HCT116 (cell line): ENCODE measurements around the gene SNAP29. TPM values are rescaled to one million over a fixed set of nuclear protein-coding genes. Genes with fewer than 3 reads are reported as not detected.

ENCODE experiments used
- ATAC-seq: fragments of 200-7000 bp; cut with Tn5 transposase; 2 replicates; pipeline ENCODE4 v1.9.1; 2020; ENCODE audit warnings: mild to moderate bottlenecking, moderate library complexity
- BruUV-seq: library from RNA; stranded (reverse); fragments of 400-500 nt; replicated peaks from 2 replicates; lab custom pipeline; 2021; lab: Mats Ljungman, UMichigan
- CTCF ChIA-PET: fragments of 300-600 bp; sonication (Branson Sonifier 250); formaldehyde crosslinking; loops from one replicate; lab custom pipeline; 2021; ENCODE audit warnings: antibody characterized with exemption; lab: Charles Lee
- POLR2A ChIA-PET: fragments of 300-600, 350-600 bp; sonication (Branson Sonifier 250); formaldehyde crosslinking; loops from one replicate; lab custom pipeline; 2021; ENCODE audit warnings: antibody characterized with exemption; lab: Charles Lee
- RAD21 ChIA-PET, 2 experiments: fragments of 300-600 bp; sonication (Branson Sonifier 250); formaldehyde crosslinking; loops; one replicate each; lab custom pipeline; 2023; ENCODE audit warnings: low total read pairs in 2 of 2; ENCODE audit not compliant: uncharacterized antibody in 2 of 2, unreplicated experiment in 2 of 2, low non-redundant PET in 1 of 2; lab: Charles Lee
- DNase-seq: peaks from one replicate; pipeline ENCODE4 v3.0.0-alpha.2; 2010; ENCODE audit warnings: low read depth, low spot score
- H2AFZ ChIP-seq: fragments of 200-600 bp; shearing (Covaris generic), sonication (generic); 2 replicates; pipeline ENCODE4 v1.6.1; 2017; ENCODE audit warnings: low read depth, mixed run types, mixed read lengths, antibody characterized with exemption, low read length; ENCODE audit not compliant: poor library complexity, severe bottlenecking
- H3K27ac ChIP-seq: 2 replicates; pipeline ENCODE4 v1.5.1; 2012; ENCODE audit warnings: low read depth, low read length
- H3K27me3 ChIP-seq: fragments of 200-600 bp; sonication (generic); 2 replicates; pipeline ENCODE4 v1.6.1; 2016; ENCODE audit warnings: mixed run types, low read length, mixed read lengths; ENCODE audit not compliant: insufficient read depth
- H3K36me3 ChIP-seq, 2 experiments: fragments of 200-500 bp in 1 of 2; fragments of 200-600 bp in 1 of 2; sonication (Bioruptor generic) in 1 of 2; sonication (generic) in 1 of 2; 2 replicates each; pipeline versions ENCODE4 v1.5.1 to v1.6.1; 2014 to 2016; ENCODE audit warnings: low read length in 2 of 2, inconsistent platforms in 1 of 2, mixed read lengths in 1 of 2, mixed run types in 1 of 2; ENCODE audit not compliant: insufficient read depth in 2 of 2, control insufficient read depth in 1 of 2
- H3K4me1 ChIP-seq, 2 experiments: fragments of 200-600 bp in 1 of 2; sonication (generic) in 1 of 2; 2 replicates each; pipeline versions ENCODE4 v1.5.1 to v1.6.1; 2012 to 2017; ENCODE audit warnings: low read length in 2 of 2, inconsistent platforms in 1 of 2, mild to moderate bottlenecking in 1 of 2, mixed read lengths in 1 of 2, mixed run types in 1 of 2, moderate library complexity in 1 of 2; ENCODE audit not compliant: insufficient read depth in 2 of 2, control insufficient read depth in 1 of 2
- H3K4me2 ChIP-seq: fragments of 200-600 bp; sonication (generic); 2 replicates; pipeline ENCODE4 v1.6.1; 2017; ENCODE audit warnings: mixed run types, low read length, mixed read lengths
- H3K4me3 ChIP-seq, 2 experiments: fragments of 200-600 bp in 1 of 2; sonication (generic) in 1 of 2; replicated peaks in 1 of 2; 2 replicates each; pipeline ENCODE4 v1.5.1; 2011 to 2016; ENCODE audit warnings: low read length in 2 of 2, control low read depth in 1 of 2, low read depth in 1 of 2, mild to moderate bottlenecking in 1 of 2, mixed read lengths in 1 of 2, mixed run types in 1 of 2
- H3K79me2 ChIP-seq: fragments of 200-600 bp; sonication (generic); 2 replicates; pipeline ENCODE4 v1.6.1; 2017; ENCODE audit warnings: mild to moderate bottlenecking, mixed run types, low read length, moderate library complexity, mixed read lengths; ENCODE audit not compliant: insufficient read depth
- H3K9ac ChIP-seq: fragments of 200-600 bp; sonication (generic); 2 replicates; pipeline ENCODE4 v1.6.1; 2016; ENCODE audit warnings: low read length, mixed read lengths
- H3K9me2 ChIP-seq: fragments of 200-600 bp; sonication (generic), shearing (Covaris generic); 2 replicates; pipeline ENCODE4 v1.6.1; 2017; ENCODE audit warnings: mixed run types, mild to moderate bottlenecking, moderate library complexity; ENCODE audit not compliant: insufficient read depth
- H3K9me3 ChIP-seq, 2 experiments: fragments of 200-500 bp in 1 of 2; fragments of 200-600 bp in 1 of 2; sonication (Bioruptor generic) in 1 of 2; sonication (generic) in 1 of 2; 2 replicates each; pipeline ENCODE4 v1.6.1; 2014 to 2017; ENCODE audit warnings: low read length in 2 of 2, mixed read lengths in 2 of 2, inconsistent platforms in 1 of 2, low read depth in 1 of 2, mild to moderate bottlenecking in 1 of 2, mixed run types in 1 of 2, moderate library complexity in 1 of 2; ENCODE audit not compliant: control insufficient read depth in 1 of 2, insufficient read depth in 1 of 2
- H4K20me1 ChIP-seq: fragments of 200-600 bp; sonication (generic), shearing (Covaris generic); 2 replicates; pipeline ENCODE4 v1.6.1; 2017; ENCODE audit warnings: mixed run types, mild to moderate bottlenecking, moderate library complexity; ENCODE audit not compliant: insufficient read depth
- ATF3 ChIP-seq: IDR thresholded peaks from 2 replicates; pipeline ENCODE4 v1.6.1; 2012
- CBX3 ChIP-seq: IDR thresholded peaks from 2 replicates; pipeline ENCODE4 v1.6.1; 2012; ENCODE audit warnings: low read depth
- CEBPB ChIP-seq: IDR thresholded peaks from 2 replicates; pipeline ENCODE4 v1.6.1; 2012; ENCODE audit warnings: low read depth
- CTCF ChIP-seq, 3 experiments: fragments of 200-600 bp in 1 of 3; sonication (generic) in 1 of 3; IDR thresholded peaks in 2 of 3; conservative IDR thresholded peaks in 1 of 3; 2 replicates each; pipeline ENCODE4 v1.5.1; 2012 to 2017; ENCODE audit warnings: low read depth in 2 of 3, low read length in 2 of 3, antibody characterized with exemption in 1 of 3, borderline replicate concordance in 1 of 3, control low read depth in 1 of 3, mild to moderate bottlenecking in 1 of 3, mixed read lengths in 1 of 3, mixed run types in 1 of 3, moderate library complexity in 1 of 3; ENCODE audit not compliant: insufficient read depth in 1 of 3
- ELF1 ChIP-seq: IDR thresholded peaks from 2 replicates; pipeline ENCODE4 v1.6.1; 2012; ENCODE audit warnings: low read depth, borderline replicate concordance
- EZH2 ChIP-seq: fragments of 200-600 bp; sonication (generic); IDR thresholded peaks from 2 replicates; pipeline ENCODE4 v1.6.1; 2017; ENCODE audit warnings: antibody characterized with exemption, mixed run types
- FOSL1 ChIP-seq: IDR thresholded peaks from 2 replicates; pipeline ENCODE4 v1.6.1; 2012; ENCODE audit warnings: low read depth
- JUND ChIP-seq: IDR thresholded peaks from 2 replicates; pipeline ENCODE4 v1.6.1; 2012
- POLR2A ChIP-seq: IDR thresholded peaks from 2 replicates; pipeline ENCODE4 v1.7.0; 2011; ENCODE audit warnings: borderline replicate concordance; ENCODE audit not compliant: insufficient read depth, insufficient read length; ENCODE audit errors: extremely low read depth
- RAD21 ChIP-seq: IDR thresholded peaks from 2 replicates; pipeline ENCODE4 v1.6.1; 2012; ENCODE audit warnings: low read depth, mild to moderate bottlenecking
- SIN3A ChIP-seq: IDR thresholded peaks from 2 replicates; pipeline ENCODE4 v1.6.1; 2012; ENCODE audit warnings: low read depth
- SP1 ChIP-seq: IDR thresholded peaks from 2 replicates; pipeline ENCODE4 v1.6.1; 2012; ENCODE audit warnings: low read depth
- SRF ChIP-seq: IDR thresholded peaks from 2 replicates; pipeline ENCODE4 v1.6.1; 2012; ENCODE audit warnings: low read depth
- ZBTB33 ChIP-seq: IDR thresholded peaks from 2 replicates; pipeline ENCODE4 v1.6.1; 2011; ENCODE audit warnings: mild to moderate bottlenecking, low read length, moderate library complexity; ENCODE audit not compliant: insufficient replicate concordance; ENCODE audit errors: extremely low read depth
- ZNF274 ChIP-seq: fragments of 200-500 bp; sonication (Bioruptor generic); IDR thresholded peaks from 2 replicates; pipeline ENCODE4 v1.6.1; 2014; ENCODE audit warnings: mild to moderate bottlenecking, low read depth, low read length, inconsistent platforms
- intact Hi-C: fragments of 100-400 bp; cut with micrococcal nuclease; formaldehyde crosslinking; loops from 2 replicates; pipeline ENCODE4 v1.10.0; 2022
- total RNA-seq: library from RNA; stranded (reverse); gene quantifications from one replicate; pipeline ENCODE4 v1.2.1, GENCODE V29; 2021; ENCODE audit not compliant: unreplicated experiment

The SNAP29 gene
- total RNA-seq, 1 experiment from 2014 or later = 27.3 TPM

GRCh38 chr22:20816559-20816958 is 42.2 kb upstream of the SNAP29 start:
- ATAC-seq = no peak
- Histone ChIP-seq H3K4me2 (no peak overlapping the region), H3K9ac (no peak overlapping the region), H3K27ac (no peak overlapping the region), H3K9me3 (no peaks in the 10 kb centered on the region), H2AFZ (no peak overlapping the region), H3K9me2 (no peaks in the 10 kb centered on the region), H3K79me2 (no peaks in the 10 kb centered on the region), H3K36me3 (peaks cover 5 to 9% of the 10 kb centered on the region in 2 experiments; a peak in 1 of 4 replicates), H4K20me1 (no peaks in the 10 kb centered on the region), H3K4me3 (no peak overlapping the region), H3K4me1 (no peaks in the 10 kb centered on the region), H3K27me3 (no peaks in the 10 kb centered on the region)
- TF ChIP-seq CBX3 = no peak
- no peak for TF ChIP-seq ELF1
- TF ChIP-seq FOSL1 = no peak
- TF ChIP-seq JUND = no peak
- TF ChIP-seq ZNF274 = no peak
- TF ChIP-seq SIN3A = no peak
- TF ChIP-seq CEBPB = no peak
- no peak for TF ChIP-seq CTCF (IDR thresholded peaks at IDR 0.05 in 2 of 3, conservative IDR thresholded peaks at IDR 0.05 in 1 of 3; ENCODE audit: borderline replicate concordance in 1 of 3, insufficient read depth in 1 of 3, low read depth in 2 of 3, low read length in 2 of 3)
- TF ChIP-seq SRF = no peak
- TF ChIP-seq ATF3 = no peak
- TF ChIP-seq POLR2A = no peak
- TF ChIP-seq RAD21 = no peak
- no peak for TF ChIP-seq ZBTB33
- TF ChIP-seq EZH2 = no peak
- TF ChIP-seq SP1 = no peak
- ChIA-PET RAD21 (no interaction called here), POLR2A (no interaction called here), CTCF (no interaction called here)
- BruUV-seq = no TSS peak
- intact Hi-C loops = no loop called here
- DNase-seq = no peak
